GM12891 (cell line): ENCODE measurements around the gene ZNF605.
"Not testable (repeated sequence)": the region's sequence is repeated elsewhere in the genome, so short reads cannot be mapped to it uniquely, and the experiment has no call there.

Experiments used
- DNase-seq: peaks from one replicate; pipeline ENCODE4 v3.0.0; 2011; ENCODE audit warnings: low spot score; ENCODE audit not compliant: insufficient read length
- FAIRE-seq: peaks from 2 replicates; lab custom pipeline; 2011; peaks lifted over from hg19 to GRCh38; lab: Jason Lieb, UNC
- PAX5 ChIP-seq: IDR thresholded peaks from 2 replicates; pipeline ENCODE4 v1.6.1; 2011; ENCODE audit warnings: low read length, moderate library complexity, mild to moderate bottlenecking; ENCODE audit not compliant: insufficient read depth, severe bottlenecking
- POLR2A ChIP-seq: IDR thresholded peaks from 2 replicates; pipeline ENCODE4 v1.6.1; 2011; ENCODE audit warnings: low read depth, low read length, control low read depth
- POLR2AphosphoS5 ChIP-seq: IDR thresholded peaks from 2 replicates; pipeline ENCODE4 v1.6.1; 2011; ENCODE audit warnings: low read depth, low read length, control low read depth
- POU2F2 ChIP-seq: IDR thresholded peaks from 2 replicates; pipeline ENCODE4 v1.6.1; 2011; ENCODE audit warnings: low read depth, mild to moderate bottlenecking, control low read depth, low read length, moderate library complexity
- SPI1 ChIP-seq: IDR thresholded peaks from 2 replicates; pipeline ENCODE4 v1.6.1; 2011; ENCODE audit warnings: low read depth, low read length, control low read depth
- TAF1 ChIP-seq: IDR thresholded peaks from 2 replicates; pipeline ENCODE4 v1.6.1; 2011; ENCODE audit warnings: low read depth, low read length, control low read depth

Gene ZNF605

DNA sequence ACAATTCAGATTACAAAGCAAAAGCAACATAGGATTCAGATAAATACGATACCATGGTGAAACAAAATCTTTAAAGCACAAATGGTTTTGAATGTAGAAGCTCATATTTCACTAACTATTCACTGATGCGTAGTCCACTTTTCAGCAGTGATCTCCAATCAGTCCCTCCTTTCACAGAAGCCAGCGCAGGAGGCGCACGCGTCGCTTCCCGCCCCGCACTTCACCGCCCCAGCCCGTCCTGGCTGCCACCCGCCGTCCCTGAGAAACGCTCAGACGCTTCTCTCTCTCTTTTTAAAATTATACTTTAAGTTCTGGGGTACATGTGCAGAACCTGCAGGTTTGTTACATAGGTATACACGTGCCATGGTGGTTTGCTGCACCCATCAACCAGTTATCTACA lies 48.9 kb downstream of the ZNF605 start:
- FAIRE-seq, result no peak
- TF ChIP-seq POU2F2 (no peak), TAF1 (no peak), POLR2AphosphoS5 (no peak), SPI1 (no peak), PAX5 (no peak), POLR2A (no peak)
- DNase-seq, result no peak

- DNase-seq (peak; percentile 64), FAIRE-seq (peak; percentile 71)
- TF ChIP-seq POLR2AphosphoS5 (no peak), POLR2A (no peak), TAF1 (no peak), SPI1 (no peak), PAX5 (no peak), POU2F2 (no peak)
Observed at GRCh38 chr12:132904718-132905328, 51.3 kb downstream of the ZNF605 start.

- no peak for FAIRE-seq
- DNase-seq, result no peak
- no peak for TF ChIP-seq POU2F2
Observed at GRCh38 chr12:132899033-132899432, 57.1 kb downstream of the ZNF605 start.

DNA sequence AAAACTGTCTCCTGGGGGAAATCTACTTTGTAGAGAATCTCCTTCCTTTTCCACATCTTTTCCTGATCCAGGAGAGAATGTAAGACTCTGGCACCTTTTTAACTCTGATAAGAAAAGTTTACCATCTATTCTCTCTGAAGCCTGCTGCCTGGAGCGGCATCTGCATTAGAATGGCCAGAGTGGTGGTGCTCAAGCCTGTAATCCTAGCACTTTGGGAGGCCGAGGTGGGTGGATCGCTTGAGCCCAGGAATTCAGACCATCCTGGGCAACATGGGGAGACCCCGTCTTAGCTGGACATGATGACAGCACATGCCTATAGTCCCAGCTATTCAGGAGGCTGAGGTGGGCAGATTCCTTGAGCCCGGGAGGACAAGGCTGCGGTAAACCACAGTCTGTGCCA lies 67.3 kb downstream of the ZNF605 start:
- DNase-seq (no peak), FAIRE-seq (no peak)
- TF ChIP-seq SPI1 (no peak), POLR2A (no peak), POU2F2 (no peak), POLR2AphosphoS5 (no peak), TAF1 (no peak), PAX5 (no peak)

- peak; percentile 95 for DNase-seq
- FAIRE-seq, result peak; percentile 96
- peak; percentile 89 for TF ChIP-seq POLR2AphosphoS5
- TF ChIP-seq POU2F2, result peak; percentile 24; the same call in 1 of the 2 replicates
- peak; percentile 81 for TF ChIP-seq TAF1
- TF ChIP-seq POLR2A, result peak; percentile 85
- peak; percentile 48 for TF ChIP-seq SPI1
- TF ChIP-seq PAX5, result no peak
Observed at GRCh38 chr12:132887513-132888351, 68.4 kb downstream of the ZNF605 start, which contains the start of gene CHFR. TSS of gene CHFR (minus strand) at chr12:132887605. CDS start at chr12:132887328, 277 bp downstream.

DNA sequence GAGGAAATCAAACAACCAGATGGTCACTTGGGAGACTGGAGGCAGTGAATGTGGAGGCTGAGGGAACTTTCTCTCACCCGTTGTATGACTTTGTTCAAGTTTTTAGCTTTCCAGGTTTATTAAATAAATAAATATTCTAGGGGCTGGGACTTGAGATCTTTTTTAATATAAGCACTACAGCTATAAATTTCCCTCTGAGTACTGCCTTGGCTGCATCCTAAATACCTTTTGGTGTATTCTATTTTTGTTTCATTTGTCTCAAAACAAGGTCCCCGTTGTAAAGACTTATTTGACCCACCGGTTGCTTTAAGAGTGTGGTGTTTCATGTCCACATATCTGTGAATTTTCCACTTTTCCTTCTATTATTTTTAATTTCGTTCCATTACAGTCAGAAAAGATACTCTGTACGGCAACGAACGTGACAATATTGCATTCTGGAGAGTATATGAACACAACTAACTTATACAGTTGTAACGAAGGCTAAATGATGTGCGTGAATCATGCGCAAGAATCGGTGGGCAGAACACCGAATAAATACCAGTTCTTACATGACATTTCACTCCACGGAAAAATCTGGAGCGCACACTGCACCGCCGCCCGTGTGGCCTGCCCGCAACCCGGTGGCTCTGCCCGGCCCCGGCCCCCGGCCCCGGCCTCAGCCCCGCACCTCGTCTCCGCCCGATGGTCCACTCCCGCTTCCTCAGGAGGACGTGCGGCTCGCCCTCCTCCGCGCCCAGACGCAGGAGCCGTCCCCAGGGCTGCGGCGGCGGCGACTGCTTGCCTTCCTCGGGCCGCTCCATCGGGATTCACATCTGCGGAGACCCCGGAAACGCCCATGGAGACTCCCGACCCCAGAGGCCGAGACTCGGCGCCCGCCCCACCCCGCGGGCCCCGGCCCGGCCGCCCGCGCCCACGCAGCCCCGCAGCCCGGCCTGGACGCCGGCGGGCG lies 69.3 kb downstream of the ZNF605 start:
- TF ChIP-seq TAF1 (no peak), POU2F2 (no peak)
- FAIRE-seq (peak; percentile 33), DNase-seq (no peak)

DNA sequence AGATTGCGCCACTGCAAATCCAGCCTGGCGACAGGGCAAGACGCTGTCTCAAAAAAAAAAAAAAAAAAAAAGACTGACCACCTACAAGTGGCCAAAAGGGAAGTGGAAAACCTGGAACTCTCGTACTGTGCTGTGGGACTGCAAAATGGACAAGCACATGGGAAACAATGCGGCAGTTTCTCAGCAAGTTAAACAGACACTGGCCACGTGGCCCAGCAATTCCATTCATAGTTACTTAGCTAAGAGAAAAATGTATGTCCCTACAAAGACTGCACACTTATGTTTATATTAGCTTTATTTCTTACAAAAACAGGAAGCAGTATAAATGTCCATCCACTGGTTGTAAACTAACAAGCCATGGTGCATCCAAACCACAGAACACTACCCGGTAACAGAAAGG lies 74.3 kb downstream of the ZNF605 start:
- DNase-seq (no peak), FAIRE-seq (no peak)
- TF ChIP-seq POU2F2, result no peak
- TF ChIP-seq PAX5, result no peak

GRCh38 chr12:132874620-132875019 lies 81.5 kb downstream of the ZNF605 start:
- not testable (repeated sequence) for DNase-seq, FAIRE-seq

DNA sequence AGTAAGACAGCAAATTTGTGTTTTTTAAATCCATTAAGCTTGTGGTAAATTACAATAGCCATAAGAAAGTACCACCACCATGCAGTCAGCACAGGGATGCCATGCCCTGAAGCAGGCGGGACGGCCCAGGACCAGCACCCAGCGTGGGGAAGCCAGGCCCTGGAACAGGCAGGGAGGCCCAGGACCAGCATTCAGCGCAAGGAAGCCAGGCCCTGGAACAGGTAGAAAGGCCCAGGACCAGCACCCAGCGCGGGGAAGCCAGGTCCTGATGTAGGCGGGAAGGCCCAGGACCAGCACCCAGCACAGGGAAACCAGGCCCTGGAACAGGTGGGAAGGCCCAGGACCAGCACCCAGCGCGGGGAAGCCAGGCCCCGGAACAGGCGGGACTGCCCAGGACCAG lies 81.9 kb downstream of the ZNF605 start:
- TF ChIP-seq POU2F2, result no peak
- TF ChIP-seq SPI1, result no peak
- TF ChIP-seq TAF1, result no peak
- no peak for TF ChIP-seq POLR2A
- no peak for TF ChIP-seq POLR2AphosphoS5
- TF ChIP-seq PAX5, result no peak
- no peak for FAIRE-seq
- DNase-seq, result no peak

- DNase-seq (no peak), FAIRE-seq (no peak)
- TF ChIP-seq POLR2A (no peak), SPI1 (no peak), PAX5 (no peak), POLR2AphosphoS5 (no peak), TAF1 (no peak), POU2F2 (no peak)
Observed at GRCh38 chr12:132873724-132874123, 82.4 kb downstream of the ZNF605 start.
